GM23338 (cell line): ENCODE results near the gene RABGAP1L. TPM values are rescaled to one million over a fixed set of nuclear protein-coding genes. Genes with fewer than 3 reads are reported as not detected.

ENCODE experiments used
- ATAC-seq: fragments of 200-7000 bp; cut with Tn5 transposase; 3 replicates; pipeline ENCODE4 v1.9.1; 2020
- DNase-seq: peaks from one replicate; pipeline ENCODE4 v3.0.0-alpha.2; 2015; ENCODE audit warnings: low spot score
- H2AFZ ChIP-seq: fragments of 200-600 bp; sonication (generic); 2 replicates; pipeline ENCODE4 v1.8.0; 2016; ENCODE audit warnings: antibody characterized with exemption, mild to moderate bottlenecking, moderate library complexity
- H3F3A ChIP-seq: fragments of 200-600 bp; sonication (generic); replicated peaks from 2 replicates; pipeline ENCODE4 v1.8.0; 2017; ENCODE audit warnings: antibody characterized with exemption, mixed run types, low read depth
- H3K27ac ChIP-seq: fragments of 200-600 bp; sonication (generic); 2 replicates; pipeline ENCODE4 v1.6.1; 2016; ENCODE audit warnings: low read depth
- H3K27me3 ChIP-seq: fragments of 200-600 bp; sonication (generic); 2 replicates; pipeline ENCODE4 v1.8.0; 2016; ENCODE audit warnings: mild to moderate bottlenecking, mixed run types, moderate library complexity; ENCODE audit not compliant: insufficient read depth
- H3K36me3 ChIP-seq: fragments of 200-600 bp; sonication (generic); 2 replicates; pipeline ENCODE4 v1.8.0; 2016; ENCODE audit warnings: mild to moderate bottlenecking; ENCODE audit not compliant: insufficient read depth
- H3K4me1 ChIP-seq: fragments of 200-600 bp; sonication (generic); 2 replicates; pipeline ENCODE4 v1.8.0; 2016; ENCODE audit warnings: mild to moderate bottlenecking, moderate library complexity; ENCODE audit not compliant: insufficient read depth
- H3K4me2 ChIP-seq: fragments of 200-600 bp; sonication (generic); 2 replicates; pipeline ENCODE4 v1.7.1; 2017; ENCODE audit warnings: mixed run types
- H3K4me3 ChIP-seq: fragments of 200-600 bp; sonication (generic); 2 replicates; pipeline ENCODE4 v1.6.1; 2016; ENCODE audit warnings: mixed run types
- H3K79me2 ChIP-seq: fragments of 200-600 bp; sonication (generic); replicated peaks from 2 replicates; pipeline ENCODE4 v1.8.0; 2017; ENCODE audit warnings: mild to moderate bottlenecking; ENCODE audit not compliant: insufficient read depth
- H3K9me2 ChIP-seq: fragments of 200-600 bp; sonication (generic); 2 replicates; pipeline ENCODE4 v1.8.0; 2017; ENCODE audit not compliant: insufficient read depth
- H4K20me1 ChIP-seq: fragments of 200-600 bp; sonication (generic); replicated peaks from 2 replicates; pipeline ENCODE4 v1.8.0; 2017; ENCODE audit warnings: mild to moderate bottlenecking; ENCODE audit not compliant: insufficient read depth
- H3K27ac Mint-ChIP-seq: 2 replicates; pipeline ENCODE4 v1.8.0; 2020; ENCODE audit warnings: inconsistent platforms, mild to moderate bottlenecking, moderate library complexity, mixed read lengths
- H3K27me3 Mint-ChIP-seq: 3 replicates; pipeline ENCODE4 v1.8.0; 2022; ENCODE audit warnings: low read depth, mild to moderate bottlenecking, moderate library complexity, mixed read lengths, inconsistent platforms; ENCODE audit not compliant: insufficient read depth, poor library complexity
- H3K36me3 Mint-ChIP-seq: 3 replicates; pipeline ENCODE4 v1.8.0; 2021; ENCODE audit warnings: low read depth, mild to moderate bottlenecking, inconsistent platforms, moderate library complexity, mixed read lengths
- H3K4me1 Mint-ChIP-seq: 3 replicates; pipeline ENCODE4 v1.8.0; 2020; ENCODE audit warnings: mild to moderate bottlenecking, inconsistent platforms, mixed read lengths
- H3K4me3 Mint-ChIP-seq: 3 replicates; pipeline ENCODE4 v1.8.0; 2021; ENCODE audit warnings: moderate library complexity, mild to moderate bottlenecking, inconsistent platforms, mixed read lengths
- H3K9me3 Mint-ChIP-seq: 3 replicates; pipeline ENCODE4 v1.8.0; 2020; ENCODE audit warnings: moderate library complexity, mild to moderate bottlenecking, inconsistent platforms, mixed read lengths
- CREB1 ChIP-seq: fragments of 250-450 bp; sonication (Bioruptor Pico); IDR thresholded peaks from 2 replicates; pipeline ENCODE4 v1.5.0; 2020; ENCODE audit warnings: low read depth, mild to moderate bottlenecking, moderate library complexity
- ETS1 ChIP-seq: IDR thresholded peaks from 2 replicates; pipeline ENCODE4 v1.6.1; 2016; ENCODE audit warnings: antibody characterized with exemption
- EZH2 ChIP-seq: fragments of 200-600 bp; sonication (generic); IDR thresholded peaks from one replicate; pipeline ENCODE4 v1.8.0; 2017; ENCODE audit warnings: antibody characterized with exemption, mild to moderate bottlenecking, low read depth; ENCODE audit not compliant: unreplicated experiment
- EZH2phosphoT487 ChIP-seq: fragments of 200-600 bp; sonication (generic); IDR thresholded peaks from one replicate; pipeline ENCODE4 v1.8.1; 2018; ENCODE audit warnings: antibody characterized with exemption; ENCODE audit not compliant: unreplicated experiment
- NANOG ChIP-seq: IDR thresholded peaks from 2 replicates; pipeline ENCODE4 v1.6.1; 2016; ENCODE audit warnings: antibody characterized with exemption, borderline replicate concordance
- POLR2AphosphoS5 ChIP-seq: IDR thresholded peaks from 2 replicates; pipeline ENCODE4 v1.6.1; 2016; ENCODE audit warnings: antibody characterized with exemption, low read depth
- REST ChIP-seq: IDR thresholded peaks from one replicate; pipeline ENCODE4 v1.6.1; 2018; ENCODE audit warnings: antibody characterized with exemption; ENCODE audit not compliant: unreplicated experiment
- STAT1 ChIP-seq: IDR thresholded peaks from one replicate; pipeline ENCODE4 v1.6.1; 2016; ENCODE audit warnings: antibody characterized with exemption; ENCODE audit not compliant: unreplicated experiment
- ZNF114 ChIP-seq: fragments of 250-450 bp; sonication (Bioruptor Pico); IDR thresholded peaks from 2 replicates; pipeline ENCODE4 v1.5.0; 2020; ENCODE audit warnings: mild to moderate bottlenecking, moderate library complexity
- ZNF331 ChIP-seq: fragments of 250-450 bp; sonication (Bioruptor Pico); IDR thresholded peaks from 2 replicates; pipeline ENCODE4 v1.5.0; 2020; ENCODE audit warnings: low read depth, mild to moderate bottlenecking, moderate library complexity
- polyA plus RNA-seq: library from polyadenylated mRNA; unstranded; fragments of >200 nt; fragmentation: Nextera tagmentation; extraction: Ambion mirVana; gene quantifications from 2 replicates; pipeline ENCODE4 v1.2.1, GENCODE V29; 2016
- total RNA-seq: library from RNA; depleted of rRNA; stranded (reverse); fragments of >200 nt; shearing (Covaris generic); gene quantifications from 2 replicates; pipeline ENCODE4 v1.2.3, GENCODE V29; 2014
- TF ChIP-seq, protein P1 (sequence below): fragments of 250-450 bp; sonication (Bioruptor Pico); IDR thresholded peaks from 2 replicates; pipeline ENCODE4 v1.5.0; 2020; ENCODE audit warnings: mild to moderate bottlenecking, moderate library complexity

Gene RABGAP1L
- total and polyA plus RNA-seq, 2 experiments from 2014 or later = 83.2 to 136 TPM

DNA sequence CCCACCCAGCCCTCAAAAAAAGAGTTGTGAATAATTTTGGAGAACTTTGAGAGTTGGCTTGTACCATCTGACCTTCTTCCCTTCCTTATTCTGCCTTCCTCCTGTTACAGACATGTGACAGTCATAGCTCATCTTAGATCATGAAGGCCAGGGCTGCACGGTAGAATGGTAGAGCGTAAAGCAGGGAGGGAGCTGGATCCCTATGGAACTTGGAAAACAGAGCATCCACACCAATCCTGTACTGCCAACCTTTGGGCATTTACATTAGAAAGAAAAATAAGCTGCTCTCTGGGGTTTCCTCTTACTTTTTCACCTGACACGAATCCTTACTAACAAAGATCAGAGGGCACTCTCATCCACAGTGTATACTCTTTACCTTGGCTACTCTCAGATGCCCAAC, 409.9 kb downstream of the RABGAP1L start (continued):
- TF ChIP-seq, protein P1, sequence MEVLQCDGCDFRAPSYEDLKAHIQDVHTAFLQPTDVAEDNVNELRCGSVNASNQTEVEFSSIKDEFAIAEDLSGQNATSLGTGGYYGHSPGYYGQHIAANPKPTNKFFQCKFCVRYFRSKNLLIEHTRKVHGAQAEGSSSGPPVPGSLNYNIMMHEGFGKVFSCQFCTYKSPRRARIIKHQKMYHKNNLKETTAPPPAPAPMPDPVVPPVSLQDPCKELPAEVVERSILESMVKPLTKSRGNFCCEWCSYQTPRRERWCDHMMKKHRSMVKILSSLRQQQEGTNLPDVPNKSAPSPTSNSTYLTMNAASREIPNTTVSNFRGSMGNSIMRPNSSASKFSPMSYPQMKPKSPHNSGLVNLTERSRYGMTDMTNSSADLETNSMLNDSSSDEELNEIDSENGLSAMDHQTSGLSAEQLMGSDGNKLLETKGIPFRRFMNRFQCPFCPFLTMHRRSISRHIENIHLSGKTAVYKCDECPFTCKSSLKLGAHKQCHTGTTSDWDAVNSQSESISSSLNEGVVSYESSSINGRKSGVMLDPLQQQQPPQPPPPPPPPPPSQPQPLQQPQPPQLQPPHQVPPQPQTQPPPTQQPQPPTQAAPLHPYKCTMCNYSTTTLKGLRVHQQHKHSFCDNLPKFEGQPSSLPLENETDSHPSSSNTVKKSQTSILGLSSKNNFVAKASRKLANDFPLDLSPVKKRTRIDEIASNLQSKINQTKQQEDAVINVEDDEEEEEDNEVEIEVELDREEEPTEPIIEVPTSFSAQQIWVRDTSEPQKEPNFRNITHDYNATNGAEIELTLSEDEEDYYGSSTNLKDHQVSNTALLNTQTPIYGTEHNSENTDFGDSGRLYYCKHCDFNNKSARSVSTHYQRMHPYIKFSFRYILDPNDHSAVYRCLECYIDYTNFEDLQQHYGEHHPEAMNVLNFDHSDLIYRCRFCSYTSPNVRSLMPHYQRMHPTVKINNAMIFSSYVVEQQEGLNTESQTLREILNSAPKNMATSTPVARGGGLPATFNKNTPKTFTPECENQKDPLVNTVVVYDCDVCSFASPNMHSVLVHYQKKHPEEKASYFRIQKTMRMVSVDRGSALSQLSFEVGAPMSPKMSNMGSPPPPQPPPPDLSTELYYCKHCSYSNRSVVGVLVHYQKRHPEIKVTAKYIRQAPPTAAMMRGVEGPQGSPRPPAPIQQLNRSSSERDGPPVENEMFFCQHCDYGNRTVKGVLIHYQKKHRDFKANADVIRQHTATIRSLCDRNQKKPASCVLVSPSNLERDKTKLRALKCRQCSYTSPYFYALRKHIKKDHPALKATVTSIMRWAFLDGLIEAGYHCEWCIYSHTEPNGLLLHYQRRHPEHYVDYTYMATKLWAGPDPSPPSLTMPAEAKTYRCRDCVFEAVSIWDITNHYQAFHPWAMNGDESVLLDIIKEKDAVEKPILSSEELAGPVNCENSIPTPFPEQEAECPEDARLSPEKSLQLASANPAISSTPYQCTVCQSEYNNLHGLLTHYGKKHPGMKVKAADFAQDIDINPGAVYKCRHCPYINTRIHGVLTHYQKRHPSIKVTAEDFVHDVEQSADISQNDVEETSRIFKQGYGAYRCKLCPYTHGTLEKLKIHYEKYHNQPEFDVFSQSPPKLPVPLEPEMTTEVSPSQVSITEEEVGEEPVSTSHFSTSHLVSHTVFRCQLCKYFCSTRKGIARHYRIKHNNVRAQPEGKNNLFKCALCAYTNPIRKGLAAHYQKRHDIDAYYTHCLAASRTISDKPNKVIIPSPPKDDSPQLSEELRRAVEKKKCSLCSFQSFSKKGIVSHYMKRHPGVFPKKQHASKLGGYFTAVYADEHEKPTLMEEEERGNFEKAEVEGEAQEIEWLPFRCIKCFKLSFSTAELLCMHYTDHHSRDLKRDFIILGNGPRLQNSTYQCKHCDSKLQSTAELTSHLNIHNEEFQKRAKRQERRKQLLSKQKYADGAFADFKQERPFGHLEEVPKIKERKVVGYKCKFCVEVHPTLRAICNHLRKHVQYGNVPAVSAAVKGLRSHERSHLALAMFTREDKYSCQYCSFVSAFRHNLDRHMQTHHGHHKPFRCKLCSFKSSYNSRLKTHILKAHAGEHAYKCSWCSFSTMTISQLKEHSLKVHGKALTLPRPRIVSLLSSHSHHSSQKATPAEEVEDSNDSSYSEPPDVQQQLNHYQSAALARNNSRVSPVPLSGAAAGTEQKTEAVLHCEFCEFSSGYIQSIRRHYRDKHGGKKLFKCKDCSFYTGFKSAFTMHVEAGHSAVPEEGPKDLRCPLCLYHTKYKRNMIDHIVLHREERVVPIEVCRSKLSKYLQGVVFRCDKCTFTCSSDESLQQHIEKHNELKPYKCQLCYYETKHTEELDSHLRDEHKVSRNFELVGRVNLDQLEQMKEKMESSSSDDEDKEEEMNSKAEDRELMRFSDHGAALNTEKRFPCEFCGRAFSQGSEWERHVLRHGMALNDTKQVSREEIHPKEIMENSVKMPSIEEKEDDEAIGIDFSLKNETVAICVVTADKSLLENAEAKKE (CRISPR knock-in tag) = no peak
- TF ChIP-seq ZNF331 (CRISPR knock-in tag) (no peak), CREB1 (no peak)

GRCh38 chr1:174572771-174573170, 413.5 kb downstream of the RABGAP1L start:
- H3K36me3 Mint-ChIP-seq = peaks cover 6% of the 10 kb centered on the region; the same call in 1 of the 3 replicates
- Histone ChIP-seq H3K4me2 (no peak overlapping the region), H3K27me3 (no peaks in the 10 kb centered on the region), H3K9me2 (no peaks in the 10 kb centered on the region), H3K27ac (no peak overlapping the region), H3K36me3 (no peaks in the 10 kb centered on the region), H3F3A (no peaks in the 10 kb centered on the region), H3K79me2 (no peaks in the 10 kb centered on the region), H3K4me3 (no peak overlapping the region), H2AFZ (no peak overlapping the region), H3K4me1 (0 out of 2 replicates have a peak, but pooled peaks cover 4% of the 10 kb centered on the region), H4K20me1 (no peaks in the 10 kb centered on the region)
- no peak overlapping the region for H3K27ac Mint-ChIP-seq
- DNase-seq = no peak
- peaks cover 3% of the 10 kb centered on the region for H3K27me3 Mint-ChIP-seq
- H3K4me1 Mint-ChIP-seq = peaks cover 7% of the 10 kb centered on the region
- no peak overlapping the region for H3K4me3 Mint-ChIP-seq
- no peak for ATAC-seq
- peaks cover 26% of the 10 kb centered on the region for H3K9me3 Mint-ChIP-seq
- TF ChIP-seq POLR2AphosphoS5 (no peak), NANOG (no peak), STAT1 (no peak), ZNF114 (CRISPR knock-in tag) (no peak), EZH2phosphoT487 (no peak), REST (no peak), ETS1 (no peak), EZH2 (no peak)
